ENCODE data around the gene NANOS3.
A peak's percentile ranks its signal among the peaks of the same experiment; 100 is the strongest.
"Not testable (repeated sequence)": the region's sequence is repeated elsewhere in the genome, so short reads cannot be mapped to it uniquely, and the experiment has no call there.

The NANOS3 gene

DNA sequence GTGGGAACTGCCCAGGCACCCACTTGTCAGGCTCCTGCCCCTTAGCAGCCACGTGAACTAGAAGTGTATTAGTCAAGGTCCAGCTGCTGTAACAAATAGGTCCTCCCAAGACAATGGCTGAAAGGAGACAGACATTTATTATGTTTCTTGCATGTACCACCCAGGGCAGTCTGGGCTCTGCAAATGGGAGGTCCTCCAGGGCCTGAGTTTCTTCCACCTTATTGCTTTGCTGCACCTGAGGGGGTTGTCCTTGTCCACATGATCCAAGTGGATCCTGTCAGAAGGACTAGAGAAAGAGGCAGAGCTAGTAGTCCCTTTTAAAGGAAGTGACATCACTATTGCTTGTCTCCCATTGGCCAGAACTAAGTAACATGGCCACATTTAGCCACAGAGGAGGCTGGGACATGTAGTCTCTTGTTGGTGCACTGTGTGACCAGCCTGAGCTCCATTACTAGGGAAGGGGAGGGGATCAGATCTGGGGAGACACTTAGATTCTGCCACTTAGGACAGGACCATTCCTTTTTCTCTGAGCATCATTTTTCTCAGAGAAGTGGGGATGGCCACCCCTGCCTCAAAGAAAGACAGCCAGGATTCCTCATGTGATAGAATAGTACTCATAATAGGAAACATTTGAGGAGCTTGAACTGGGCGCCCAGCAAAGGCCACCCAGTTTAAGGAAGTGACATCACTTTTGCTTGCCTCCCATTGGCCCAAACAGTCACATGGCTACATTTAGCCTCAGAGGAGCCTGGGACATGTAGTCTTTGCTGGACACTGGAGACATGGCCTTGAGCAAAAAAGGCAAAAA lies 44.2 kb downstream of the NANOS3 start:
- Histone ChIP-seq H3K4me3 (replicated peaks; ENCODE audit: insufficient read depth, low read length) (no peak overlapping the region), H3K27ac (replicated peaks) (no peak overlapping the region), H3K27me3 (ENCODE audit: insufficient read depth, poor library complexity, severe bottlenecking) (no peaks in the 10 kb centered on the region)
- TF ChIP-seq, protein P1, sequence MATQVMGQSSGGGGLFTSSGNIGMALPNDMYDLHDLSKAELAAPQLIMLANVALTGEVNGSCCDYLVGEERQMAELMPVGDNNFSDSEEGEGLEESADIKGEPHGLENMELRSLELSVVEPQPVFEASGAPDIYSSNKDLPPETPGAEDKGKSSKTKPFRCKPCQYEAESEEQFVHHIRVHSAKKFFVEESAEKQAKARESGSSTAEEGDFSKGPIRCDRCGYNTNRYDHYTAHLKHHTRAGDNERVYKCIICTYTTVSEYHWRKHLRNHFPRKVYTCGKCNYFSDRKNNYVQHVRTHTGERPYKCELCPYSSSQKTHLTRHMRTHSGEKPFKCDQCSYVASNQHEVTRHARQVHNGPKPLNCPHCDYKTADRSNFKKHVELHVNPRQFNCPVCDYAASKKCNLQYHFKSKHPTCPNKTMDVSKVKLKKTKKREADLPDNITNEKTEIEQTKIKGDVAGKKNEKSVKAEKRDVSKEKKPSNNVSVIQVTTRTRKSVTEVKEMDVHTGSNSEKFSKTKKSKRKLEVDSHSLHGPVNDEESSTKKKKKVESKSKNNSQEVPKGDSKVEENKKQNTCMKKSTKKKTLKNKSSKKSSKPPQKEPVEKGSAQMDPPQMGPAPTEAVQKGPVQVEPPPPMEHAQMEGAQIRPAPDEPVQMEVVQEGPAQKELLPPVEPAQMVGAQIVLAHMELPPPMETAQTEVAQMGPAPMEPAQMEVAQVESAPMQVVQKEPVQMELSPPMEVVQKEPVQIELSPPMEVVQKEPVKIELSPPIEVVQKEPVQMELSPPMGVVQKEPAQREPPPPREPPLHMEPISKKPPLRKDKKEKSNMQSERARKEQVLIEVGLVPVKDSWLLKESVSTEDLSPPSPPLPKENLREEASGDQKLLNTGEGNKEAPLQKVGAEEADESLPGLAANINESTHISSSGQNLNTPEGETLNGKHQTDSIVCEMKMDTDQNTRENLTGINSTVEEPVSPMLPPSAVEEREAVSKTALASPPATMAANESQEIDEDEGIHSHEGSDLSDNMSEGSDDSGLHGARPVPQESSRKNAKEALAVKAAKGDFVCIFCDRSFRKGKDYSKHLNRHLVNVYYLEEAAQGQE (IDR thresholded peaks at IDR 0.05; ENCODE audit: insufficient replicate concordance, low read depth), result no peak
- TF ChIP-seq POLR2AphosphoS5 (IDR thresholded peaks at IDR 0.05; ENCODE audit: low read depth), result no peak
- peak; percentile 60; the same call in 1 of the 2 replicates for TF ChIP-seq GABPA (IDR thresholded peaks at IDR 0.05; ENCODE audit: low read depth)
- TF ChIP-seq SPI1 (IDR thresholded peaks at IDR 0.05; ENCODE audit: borderline replicate concordance, low read depth), result peak; percentile 53; the same call in 1 of the 2 replicates
- TF ChIP-seq, protein P2, sequence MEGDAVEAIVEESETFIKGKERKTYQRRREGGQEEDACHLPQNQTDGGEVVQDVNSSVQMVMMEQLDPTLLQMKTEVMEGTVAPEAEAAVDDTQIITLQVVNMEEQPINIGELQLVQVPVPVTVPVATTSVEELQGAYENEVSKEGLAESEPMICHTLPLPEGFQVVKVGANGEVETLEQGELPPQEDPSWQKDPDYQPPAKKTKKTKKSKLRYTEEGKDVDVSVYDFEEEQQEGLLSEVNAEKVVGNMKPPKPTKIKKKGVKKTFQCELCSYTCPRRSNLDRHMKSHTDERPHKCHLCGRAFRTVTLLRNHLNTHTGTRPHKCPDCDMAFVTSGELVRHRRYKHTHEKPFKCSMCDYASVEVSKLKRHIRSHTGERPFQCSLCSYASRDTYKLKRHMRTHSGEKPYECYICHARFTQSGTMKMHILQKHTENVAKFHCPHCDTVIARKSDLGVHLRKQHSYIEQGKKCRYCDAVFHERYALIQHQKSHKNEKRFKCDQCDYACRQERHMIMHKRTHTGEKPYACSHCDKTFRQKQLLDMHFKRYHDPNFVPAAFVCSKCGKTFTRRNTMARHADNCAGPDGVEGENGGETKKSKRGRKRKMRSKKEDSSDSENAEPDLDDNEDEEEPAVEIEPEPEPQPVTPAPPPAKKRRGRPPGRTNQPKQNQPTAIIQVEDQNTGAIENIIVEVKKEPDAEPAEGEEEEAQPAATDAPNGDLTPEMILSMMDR (IDR thresholded peaks at IDR 0.05; ENCODE audit: insufficient read depth, low read length), result no peak
- DNase-seq (ENCODE audit: low read depth in 1 of 2, low spot score in 1 of 2), result peak; percentile 41 to 69

DNA sequence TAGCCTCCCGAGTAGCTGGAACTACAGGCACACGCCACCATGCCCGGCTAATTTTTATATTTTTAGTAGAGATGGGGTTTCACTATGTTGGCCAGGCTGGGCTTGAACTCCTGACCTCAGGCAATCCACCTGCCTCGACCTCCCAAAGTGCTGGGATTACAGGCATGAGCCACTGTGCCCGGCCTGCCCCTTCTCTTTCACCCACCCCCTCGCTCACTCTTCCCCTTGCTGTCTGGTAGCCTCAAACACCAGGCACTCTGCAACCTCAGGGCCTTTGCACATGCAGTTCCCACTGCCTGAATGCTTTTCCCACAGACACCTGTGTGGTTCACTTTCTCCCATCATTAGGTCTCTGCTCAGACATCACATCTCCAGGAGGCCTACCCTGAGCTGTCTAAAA lies 45.2 kb downstream of the NANOS3 start:
- not testable (repeated sequence) for DNase-seq (ENCODE audit: low read depth in 1 of 2, low spot score in 1 of 2); H3K4me3 ChIP-seq (replicated peaks; ENCODE audit: insufficient read depth, low read length); H3K27ac ChIP-seq (replicated peaks); H3K27me3 ChIP-seq (ENCODE audit: insufficient read depth, poor library complexity, severe bottlenecking)

DNA sequence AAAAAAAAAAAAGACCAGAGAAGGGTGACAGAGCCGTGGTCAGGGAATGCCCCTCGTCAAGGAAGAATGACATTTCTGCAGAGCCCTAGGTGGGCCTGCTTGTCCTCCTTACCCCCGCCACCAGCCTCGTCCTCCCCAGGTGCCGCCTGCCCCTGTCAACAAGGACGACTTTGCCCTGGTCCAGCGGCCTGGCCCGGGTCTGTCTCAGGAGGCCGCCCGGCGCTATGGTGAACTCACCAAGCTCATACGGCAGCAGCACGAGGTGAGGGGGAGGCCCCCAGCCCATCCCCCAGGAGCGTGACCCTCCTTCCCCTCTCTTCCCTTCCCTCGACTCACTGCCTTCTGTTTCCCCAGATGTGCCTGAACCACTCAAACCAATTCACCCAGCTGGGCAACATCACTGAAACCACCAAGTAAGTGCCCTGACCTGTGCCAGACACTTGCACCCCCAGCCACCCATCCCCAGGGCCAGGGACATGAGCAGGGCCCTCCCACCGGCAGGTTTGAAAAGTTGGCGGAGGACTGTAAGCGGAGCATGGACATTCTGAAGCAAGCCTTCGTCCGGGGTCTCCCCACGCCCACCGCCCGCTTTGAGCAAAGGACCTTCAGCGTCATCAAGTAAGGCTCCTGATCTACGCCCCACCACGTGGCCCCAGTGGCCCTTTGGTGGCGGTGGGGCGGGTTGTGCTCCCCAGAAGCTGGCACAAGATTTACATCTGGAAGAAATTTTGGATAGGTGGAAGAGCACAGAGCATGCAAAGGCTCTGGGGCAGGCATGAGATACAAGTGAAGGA lies 46.5 kb downstream of the NANOS3 start:
- H3K27me3 ChIP-seq (ENCODE audit: insufficient read depth, poor library complexity, severe bottlenecking), result no peaks in the 10 kb centered on the region
- no peak for DNase-seq (ENCODE audit: low read depth in 1 of 2, low spot score in 1 of 2)
- TF ChIP-seq GABPA (IDR thresholded peaks at IDR 0.05; ENCODE audit: low read depth) (no peak), POLR2AphosphoS5 (IDR thresholded peaks at IDR 0.05; ENCODE audit: low read depth) (no peak), SPI1 (IDR thresholded peaks at IDR 0.05; ENCODE audit: borderline replicate concordance, low read depth) (no peak)
- TF ChIP-seq, protein P2 (IDR thresholded peaks at IDR 0.05; ENCODE audit: insufficient read depth, low read length), result no peak
- TF ChIP-seq, protein P1 (IDR thresholded peaks at IDR 0.05; ENCODE audit: insufficient replicate concordance, low read depth), result no peak
- H3K4me3 ChIP-seq (replicated peaks; ENCODE audit: insufficient read depth, low read length), result no peak overlapping the region
- H3K27ac ChIP-seq (replicated peaks), result no peak overlapping the region

DNA sequence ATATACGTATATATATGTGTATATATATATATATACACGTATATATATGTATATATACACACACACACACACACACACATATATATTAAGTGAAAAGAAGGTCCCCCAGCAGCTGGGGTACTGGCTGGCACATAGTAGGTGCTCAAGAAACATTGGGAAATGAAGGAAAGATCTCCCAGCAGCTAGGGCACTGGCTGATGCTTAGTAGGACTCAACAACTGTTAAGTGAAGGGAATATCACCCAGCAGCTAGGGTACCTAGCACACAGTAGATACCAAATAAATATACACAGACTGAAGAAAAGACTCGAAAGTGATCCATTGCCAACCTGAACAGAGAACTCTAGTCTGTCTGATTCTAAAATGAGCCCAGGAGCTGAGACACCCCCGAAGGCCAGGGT lies 49.1 kb downstream of the NANOS3 start:
- no peak overlapping the region for H3K27ac ChIP-seq (replicated peaks)

More for the DNA sequence above, 49.1 kb downstream of the NANOS3 start:
- no peak for DNase-seq (ENCODE audit: low read depth in 1 of 2, low spot score in 1 of 2)
- H3K4me3 ChIP-seq (replicated peaks; ENCODE audit: insufficient read depth, low read length), result no peak overlapping the region
- no peak for TF ChIP-seq GABPA (IDR thresholded peaks at IDR 0.05; ENCODE audit: low read depth)
- TF ChIP-seq, protein P2 (IDR thresholded peaks at IDR 0.05; ENCODE audit: insufficient read depth, low read length), result no peak
- TF ChIP-seq, protein P1 (IDR thresholded peaks at IDR 0.05; ENCODE audit: insufficient replicate concordance, low read depth), result no peak
- no peak for TF ChIP-seq SPI1 (IDR thresholded peaks at IDR 0.05; ENCODE audit: borderline replicate concordance, low read depth)
- TF ChIP-seq POLR2AphosphoS5 (IDR thresholded peaks at IDR 0.05; ENCODE audit: low read depth), result no peak
- H3K27me3 ChIP-seq (ENCODE audit: insufficient read depth, poor library complexity, severe bottlenecking), result no peaks in the 10 kb centered on the region

Measured in HL-60 (cell line).